GM19240 (cell line): ENCODE results near the gene HMGB2.

Source experiments
- DNase-seq: peaks from one replicate; pipeline ENCODE4 v3.0.0; 2011; ENCODE audit warnings: low spot score; ENCODE audit not compliant: insufficient read length

The HMGB2 gene

GRCh38 chr4:173334891-173335752, 964 bp upstream of the HMGB2 start:
- DNase-seq = peak; percentile 34

- DNase-seq = no peak
These were observed 487 bp downstream of the HMGB2 start for GRCh38 chr4:173333658-173334084.

GRCh38 chr4:173332963-173333657, 1.0 kb downstream of the HMGB2 start:
- DNase-seq = no peak

GRCh38 chr4:173332021-173332487, 2.1 kb downstream of the HMGB2 start:
- no peak for DNase-seq

GRCh38 chr4:173330590-173330989, 3.6 kb downstream of the HMGB2 start:
- no peak for DNase-seq

- DNase-seq = no peak
These were observed 5.8 kb downstream of the HMGB2 start for GRCh38 chr4:173328236-173328901.

- DNase-seq = no peak
These were observed 9.0 kb downstream of the HMGB2 start for GRCh38 chr4:173325007-173325736.

GRCh38 chr4:173319696-173320095, 14.5 kb downstream of the HMGB2 start:
- no peak for DNase-seq

GRCh38 chr4:173318648-173319211, 15.4 kb downstream of the HMGB2 start:
- DNase-seq = no peak

- DNase-seq = no peak
These were observed 15.9 kb downstream of the HMGB2 start for GRCh38 chr4:173318240-173318639.

- no peak for DNase-seq
These were observed 17.2 kb downstream of the HMGB2 start for GRCh38 chr4:173317004-173317403.

GRCh38 chr4:173316060-173316459, 18.1 kb downstream of the HMGB2 start:
- no peak for DNase-seq

- DNase-seq = no peak
These were observed 19.4 kb downstream of the HMGB2 start for GRCh38 chr4:173314715-173315114.

GRCh38 chr4:173311368-173311767, 22.8 kb downstream of the HMGB2 start:
- DNase-seq = no peak

GRCh38 chr4:173307778-173308177, 26.4 kb downstream of the HMGB2 start:
- no peak for DNase-seq

GRCh38 chr4:173301518-173302201, 32.5 kb downstream of the HMGB2 start:
- DNase-seq = no peak

- no peak for DNase-seq
These were observed 39.7 kb downstream of the HMGB2 start for GRCh38 chr4:173294444-173294843.

- no peak for DNase-seq
These were observed 40.5 kb downstream of the HMGB2 start for GRCh38 chr4:173293663-173294062.

GRCh38 chr4:173291899-173292298, 42.3 kb downstream of the HMGB2 start:
- no peak for DNase-seq

- DNase-seq = no peak
These were observed 44.8 kb downstream of the HMGB2 start for GRCh38 chr4:173289353-173289727.
